ENCODE data around the gene KIR3DL2. TPM values are rescaled to one million over a fixed set of nuclear protein-coding genes. Genes with fewer than 3 reads are reported as not detected.
A peak's percentile ranks its signal among the peaks of the same experiment; 100 is the strongest.
"Not testable (repeated sequence)": the region's sequence is repeated elsewhere in the genome, so short reads cannot be mapped to it uniquely, and the experiment has no call there.

Gene KIR3DL2
- polyA plus RNA-seq, 3 donors, result 0.04 to 0.15 TPM; not detected in 1

GRCh38 chr19:54837522-54837921 is 12.7 kb upstream of the KIR3DL2 start:
- H3K9me3 Mint-ChIP-seq; intact Hi-C loops (cut with micrococcal nuclease); H3K36me3 Mint-ChIP-seq; H3K36me3 ChIP-seq (replicated peaks in 1 of 2; ENCODE audit: control insufficient read depth in 1 of 2, insufficient read depth in 2 of 2, low read length in 2 of 2); H3K27me3 ChIP-seq (ENCODE audit: control insufficient read depth in 2 of 2, insufficient read depth in 2 of 2, low read length in 2 of 2); H3K9me3 ChIP-seq (replicated peaks in 1 of 2; ENCODE audit: control insufficient read depth in 1 of 2, insufficient read depth in 1 of 2, low read length in 2 of 2); H3K4me3 Mint-ChIP-seq; H3K4me2 ChIP-seq (replicated peaks; ENCODE audit: extremely low read depth, low read length, poor library complexity, severe bottlenecking); H3K9ac ChIP-seq (ENCODE audit: insufficient read depth, low read length, poor library complexity, severe bottlenecking); H3K27ac ChIP-seq (ENCODE audit: low read depth in 1 of 2, low read length in 2 of 2); H3K79me2 ChIP-seq (ENCODE audit: insufficient read depth, low read length); H3K4me1 ChIP-seq (ENCODE audit: control insufficient read depth in 1 of 2, insufficient read depth in 2 of 2, low read length in 2 of 2); H4K20me1 ChIP-seq (ENCODE audit: insufficient read depth, low read length); H2AFZ ChIP-seq (ENCODE audit: insufficient read depth, low read depth, low read length, poor library complexity, severe bottlenecking); H3K4me3 ChIP-seq (replicated peaks in 1 of 3; ENCODE audit: low read depth in 2 of 3, low read length in 3 of 3): not testable (repeated sequence)
- peaks cover 5 to 13% (median 12%) of the 10 kb centered on the region in 3 donors for H3K27me3 Mint-ChIP-seq (ENCODE audit: low read depth in 3 of 3)
- DNase-seq, result peak; percentile 74 to 91 (median 83)
- H3K27ac Mint-ChIP-seq, result peak overlapping the region in 6 of 7 donors; percentile 3 to 89 (median 34)
- H3K4me1 Mint-ChIP-seq, result peaks cover 11% of the 10 kb centered on the region
- WGBS (ENCODE audit: insufficient coverage), result no CpG with 5 or more reads among the region's 2 CpGs

DNA sequence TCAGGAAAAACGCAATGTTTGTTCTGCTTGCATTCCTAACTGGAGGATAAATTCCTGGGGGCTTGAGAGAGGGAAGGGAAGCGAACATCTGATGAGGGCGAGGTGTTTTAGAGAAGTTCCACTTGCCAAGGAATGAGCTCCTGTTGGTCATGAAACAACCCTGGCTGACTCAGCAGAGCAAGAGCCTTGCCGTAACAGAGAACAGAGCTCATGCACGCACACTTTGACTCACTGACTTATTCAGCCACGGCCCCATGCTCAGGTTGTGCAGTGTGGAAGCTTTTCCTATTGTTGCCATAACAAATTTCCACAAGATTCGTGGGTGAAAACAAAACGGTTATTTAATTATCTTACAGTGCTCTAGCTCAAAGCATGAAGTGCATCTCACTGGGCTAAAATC is 7.1 kb upstream of the KIR3DL2 start:
- H3K79me2 ChIP-seq (ENCODE audit: insufficient read depth, low read length); H4K20me1 ChIP-seq (ENCODE audit: insufficient read depth, low read length); H3K9ac ChIP-seq (ENCODE audit: insufficient read depth, low read length, poor library complexity, severe bottlenecking); H3K9me3 ChIP-seq (replicated peaks in 1 of 2; ENCODE audit: control insufficient read depth in 1 of 2, insufficient read depth in 1 of 2, low read length in 2 of 2); intact Hi-C loops (cut with micrococcal nuclease); H3K4me2 ChIP-seq (replicated peaks; ENCODE audit: extremely low read depth, low read length, poor library complexity, severe bottlenecking); H3K4me3 ChIP-seq (replicated peaks in 1 of 3; ENCODE audit: low read depth in 2 of 3, low read length in 3 of 3); H3K36me3 ChIP-seq (replicated peaks in 1 of 2; ENCODE audit: control insufficient read depth in 1 of 2, insufficient read depth in 2 of 2, low read length in 2 of 2); H3K27me3 ChIP-seq (ENCODE audit: control insufficient read depth in 2 of 2, insufficient read depth in 2 of 2, low read length in 2 of 2); H3K36me3 Mint-ChIP-seq; H2AFZ ChIP-seq (ENCODE audit: insufficient read depth, low read depth, low read length, poor library complexity, severe bottlenecking): not testable (repeated sequence)
- DNase-seq, result peak; percentile 37 to 79 (median 66)
- Mint-ChIP-seq H3K4me1 (peaks cover 17% of the 10 kb centered on the region), H3K4me3 (peak overlapping the region in 1 of 2 donors; percentile 42), H3K27me3 (ENCODE audit: low read depth in 3 of 3) (peaks cover 12 to 27% (median 12%) of the 10 kb centered on the region in 3 donors), H3K27ac (peak overlapping the region in 2 of 7 donors; percentile 58 to 82), H3K9me3 (peaks cover 2 to 13% (median 5%) of the 10 kb centered on the region in 7 donors)
- 35% methylated on average over 2 of the region's 8 CpGs for WGBS (ENCODE audit: insufficient coverage)
- Histone ChIP-seq H3K27ac (ENCODE audit: low read depth in 1 of 2, low read length in 2 of 2) (peak overlapping the region in 1 of 2 donors; percentile 33), H3K4me1 (ENCODE audit: control insufficient read depth in 1 of 2, insufficient read depth in 2 of 2, low read length in 2 of 2) (peaks cover 0 to 14% of the 10 kb centered on the region in 2 donors)

GRCh38 chr19:54850930-54851329 is 687 bp downstream of the KIR3DL2 start:
- Histone ChIP-seq H3K79me2 (ENCODE audit: insufficient read depth, low read length) (no peaks in the 10 kb centered on the region), H3K4me2 (replicated peaks; ENCODE audit: extremely low read depth, low read length, poor library complexity, severe bottlenecking) (no peak overlapping the region), H3K36me3 (replicated peaks in 1 of 2; ENCODE audit: control insufficient read depth in 1 of 2, insufficient read depth in 2 of 2, low read length in 2 of 2) (no peaks in the 10 kb centered on the region), H3K4me1 (ENCODE audit: control insufficient read depth in 1 of 2, insufficient read depth in 2 of 2, low read length in 2 of 2) (peaks cover 19% of the 10 kb centered on the region in 2 donors), H2AFZ (ENCODE audit: insufficient read depth, low read depth, low read length, poor library complexity, severe bottlenecking) (no peak overlapping the region), H3K9me3 (replicated peaks in 1 of 2; ENCODE audit: control insufficient read depth in 1 of 2, insufficient read depth in 1 of 2, low read length in 2 of 2) (no peaks in the 10 kb centered on the region), H3K4me3 (replicated peaks in 1 of 3; ENCODE audit: low read depth in 2 of 3, low read length in 3 of 3) (no peak overlapping the region), H4K20me1 (ENCODE audit: insufficient read depth, low read length) (no peaks in the 10 kb centered on the region), H3K27me3 (ENCODE audit: control insufficient read depth in 2 of 2, insufficient read depth in 2 of 2, low read length in 2 of 2) (peaks cover 0 to 2% of the 10 kb centered on the region in 2 donors), H3K27ac (ENCODE audit: low read depth in 1 of 2, low read length in 2 of 2) (no peak overlapping the region), H3K9ac (ENCODE audit: insufficient read depth, low read length, poor library complexity, severe bottlenecking) (no peak overlapping the region)
- Mint-ChIP-seq H3K36me3 (no peaks in the 10 kb centered on the region), H3K9me3 (peaks cover 2 to 12% (median 4%) of the 10 kb centered on the region in 7 donors), H3K27me3 (ENCODE audit: low read depth in 3 of 3) (peaks cover 9 to 24% (median 23%) of the 10 kb centered on the region in 3 donors), H3K4me3 (no peak overlapping the region), H3K27ac (peak overlapping the region in 1 of 7 donors; percentile 55), H3K4me1 (peaks cover 32% of the 10 kb centered on the region)
- intact Hi-C loops (cut with micrococcal nuclease), result no loop called here
- no peak for DNase-seq
- TF ChIP-seq, protein P1, sequence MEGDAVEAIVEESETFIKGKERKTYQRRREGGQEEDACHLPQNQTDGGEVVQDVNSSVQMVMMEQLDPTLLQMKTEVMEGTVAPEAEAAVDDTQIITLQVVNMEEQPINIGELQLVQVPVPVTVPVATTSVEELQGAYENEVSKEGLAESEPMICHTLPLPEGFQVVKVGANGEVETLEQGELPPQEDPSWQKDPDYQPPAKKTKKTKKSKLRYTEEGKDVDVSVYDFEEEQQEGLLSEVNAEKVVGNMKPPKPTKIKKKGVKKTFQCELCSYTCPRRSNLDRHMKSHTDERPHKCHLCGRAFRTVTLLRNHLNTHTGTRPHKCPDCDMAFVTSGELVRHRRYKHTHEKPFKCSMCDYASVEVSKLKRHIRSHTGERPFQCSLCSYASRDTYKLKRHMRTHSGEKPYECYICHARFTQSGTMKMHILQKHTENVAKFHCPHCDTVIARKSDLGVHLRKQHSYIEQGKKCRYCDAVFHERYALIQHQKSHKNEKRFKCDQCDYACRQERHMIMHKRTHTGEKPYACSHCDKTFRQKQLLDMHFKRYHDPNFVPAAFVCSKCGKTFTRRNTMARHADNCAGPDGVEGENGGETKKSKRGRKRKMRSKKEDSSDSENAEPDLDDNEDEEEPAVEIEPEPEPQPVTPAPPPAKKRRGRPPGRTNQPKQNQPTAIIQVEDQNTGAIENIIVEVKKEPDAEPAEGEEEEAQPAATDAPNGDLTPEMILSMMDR (IDR thresholded peaks at IDR 0.05), result no peak
- no CpG with 5 or more reads among the region's 2 CpGs for WGBS (ENCODE audit: insufficient coverage)

Measured in CD14-positive monocyte (primary cell).